H1 (cell line): Measurements from ENCODE around the gene HDAC7. TPM values are rescaled to one million over a fixed set of nuclear protein-coding genes. Genes with fewer than 3 reads are reported as not detected.

Experiments
- CTCF ChIA-PET: fragments of 300-600 bp; sonication (Branson Sonifier 250); formaldehyde crosslinking; loops from one replicate; lab custom pipeline; 2021; ENCODE audit not compliant: partially characterized antibody; lab: Charles Lee
- POLR2A ChIA-PET: fragments of 300-600 bp; sonication (Branson Sonifier 250); formaldehyde crosslinking; loops from one replicate; lab custom pipeline; 2021; ENCODE audit warnings: inconsistent platforms; ENCODE audit not compliant: partially characterized antibody; lab: Charles Lee
- DNase-seq, 2 experiments: peaks; one replicate each; pipeline versions ENCODE4 v3.0.0 to v3.0.0-alpha.2; 2010 to 2022; ENCODE audit warnings: low spot score in 2 of 2, low read depth in 1 of 2, mixed read lengths in 1 of 2
- FAIRE-seq: peaks from 2 replicates; lab custom pipeline; 2011; peaks lifted over from hg19 to GRCh38; lab: Jason Lieb, UNC
- H2AFZ ChIP-seq: 2 replicates; pipeline ENCODE4 v1.8.1; 2012; ENCODE audit warnings: low read length, inconsistent platforms
- H2AK5ac ChIP-seq: 2 replicates; pipeline ENCODE4 v1.6.1; 2013; ENCODE audit warnings: low read depth, low read length
- H2BK120ac ChIP-seq: replicated peaks from 2 replicates; pipeline ENCODE3; 2013; ENCODE audit warnings: low read depth, low read length, inconsistent platforms
- H2BK12ac ChIP-seq: 2 replicates; pipeline ENCODE4 v1.6.1; 2013; ENCODE audit warnings: low read depth, low read length
- H2BK15ac ChIP-seq: 2 replicates; pipeline ENCODE4 v1.6.1; 2013; ENCODE audit warnings: low read length
- H2BK20ac ChIP-seq: 2 replicates; pipeline ENCODE4 v1.6.1; 2013; ENCODE audit warnings: low read length
- H2BK5ac ChIP-seq: 2 replicates; pipeline ENCODE4 v1.6.1; 2013; ENCODE audit warnings: low read depth, low read length
- H3K14ac ChIP-seq: 2 replicates; pipeline ENCODE4 v1.6.1; 2013; ENCODE audit warnings: inconsistent platforms; ENCODE audit not compliant: insufficient read length
- H3K18ac ChIP-seq: 2 replicates; pipeline ENCODE4 v1.6.1; 2013; ENCODE audit warnings: low read length; ENCODE audit errors: extremely low read depth
- H3K23ac ChIP-seq: 2 replicates; pipeline ENCODE4 v1.6.1; 2013; ENCODE audit warnings: inconsistent platforms; ENCODE audit not compliant: insufficient read length
- H3K23me2 ChIP-seq: 2 replicates; pipeline ENCODE4 v1.6.1; 2013; ENCODE audit warnings: low read depth, low read length
- H3K27ac ChIP-seq: 2 replicates; pipeline ENCODE4 v1.6.1; 2011; ENCODE audit warnings: low read depth, low read length, inconsistent platforms
- H3K27me3 ChIP-seq, 4 experiments: replicated peaks in 1 of 4; 1 replicate in 1 of 4; 2 replicates in 3 of 4; pipeline versions ENCODE4 v1.6.1 to v1.8.1; 2011 to 2013; ENCODE audit warnings: low read length in 3 of 4, mild to moderate bottlenecking in 3 of 4, inconsistent platforms in 2 of 4, mixed read lengths in 2 of 4, moderate library complexity in 1 of 4; ENCODE audit not compliant: control insufficient read depth in 3 of 4, insufficient read depth in 3 of 4; ENCODE audit errors: extremely low read depth in 1 of 4
- H3K36me3 ChIP-seq, 4 experiments: 2 replicates each; pipeline versions ENCODE4 v1.6.1 to v1.8.1; 2011 to 2013; ENCODE audit warnings: mild to moderate bottlenecking in 4 of 4, low read length in 3 of 4, moderate library complexity in 2 of 4, control low read depth in 1 of 4, inconsistent platforms in 1 of 4; ENCODE audit not compliant: insufficient read depth in 4 of 4, control insufficient read depth in 2 of 4
- H3K4ac ChIP-seq: replicated peaks from 2 replicates; pipeline ENCODE3; 2013; ENCODE audit warnings: low read length, low read depth, mixed read lengths, inconsistent platforms; ENCODE audit not compliant: insufficient read length
- H3K4me1 ChIP-seq, 4 experiments: replicated peaks in 1 of 4; 1 replicate in 1 of 4; 2 replicates in 3 of 4; pipeline versions ENCODE4 v1.6.1 to v1.8.1; 2011 to 2013; ENCODE audit warnings: low read length in 3 of 4, inconsistent platforms in 2 of 4, mixed read lengths in 1 of 4; ENCODE audit not compliant: insufficient read depth in 4 of 4, control insufficient read depth in 3 of 4
- H3K4me2 ChIP-seq, 2 experiments: 2 replicates each; pipeline versions ENCODE4 v1.6.1 to v1.8.1; 2011 to 2013; ENCODE audit warnings: low read depth in 2 of 2, low read length in 2 of 2, control low read depth in 1 of 2, inconsistent platforms in 1 of 2, mild to moderate bottlenecking in 1 of 2; ENCODE audit not compliant: insufficient read depth in 1 of 2
- H3K4me3 ChIP-seq, 4 experiments: fragments of 200-600, 300-600 bp in 1 of 4; sonication (generic), shearing (Covaris generic), sonication (Bioruptor Twin) in 1 of 4; 2 replicates each; pipeline versions ENCODE4 v1.5.1 to v1.8.1; 2011 to 2016; ENCODE audit warnings: low read length in 4 of 4, low read depth in 3 of 4, control low read depth in 2 of 4, inconsistent platforms in 2 of 4, mild to moderate bottlenecking in 2 of 4, mixed read lengths in 1 of 4, moderate library complexity in 1 of 4; ENCODE audit not compliant: insufficient read depth in 2 of 4; ENCODE audit errors: extremely low read depth in 1 of 4
- H3K56ac ChIP-seq: replicated peaks from 2 replicates; pipeline ENCODE3; 2013; ENCODE audit warnings: low read depth, mild to moderate bottlenecking, mixed read lengths, low read length, inconsistent platforms; ENCODE audit not compliant: insufficient read length
- H3K79me1 ChIP-seq: 2 replicates; pipeline ENCODE4 v1.6.1; 2013; ENCODE audit warnings: low read depth, low read length, control low read depth
- H3K79me2 ChIP-seq, 2 experiments: 2 replicates each; pipeline versions ENCODE4 v1.6.1 to v1.8.1; 2012 to 2013; ENCODE audit warnings: low read length in 2 of 2, mild to moderate bottlenecking in 2 of 2, inconsistent platforms in 1 of 2; ENCODE audit not compliant: insufficient read depth in 2 of 2, control insufficient read depth in 1 of 2
- H3K9ac ChIP-seq, 4 experiments: replicated peaks in 1 of 4; 1 replicate in 1 of 4; 2 replicates in 3 of 4; pipeline versions ENCODE4 v1.6.1 to v1.8.1; 2011 to 2013; ENCODE audit warnings: low read depth in 3 of 4, low read length in 3 of 4, control low read depth in 2 of 4, mild to moderate bottlenecking in 2 of 4, moderate library complexity in 2 of 4, inconsistent platforms in 1 of 4; ENCODE audit errors: extremely low read depth in 1 of 4
- H3K9me3 ChIP-seq, 2 experiments: 2 replicates each; pipeline versions ENCODE4 v1.6.1 to v1.8.1; 2012 to 2013; ENCODE audit warnings: mild to moderate bottlenecking in 2 of 2, moderate library complexity in 2 of 2, control low read depth in 1 of 2, inconsistent platforms in 1 of 2, low read depth in 1 of 2, low read length in 1 of 2, mixed read lengths in 1 of 2; ENCODE audit not compliant: insufficient read depth in 2 of 2
- H4K20me1 ChIP-seq, 2 experiments: replicated peaks in 1 of 2; 2 replicates each; pipeline versions ENCODE3 to v1.8.1; 2011 to 2013; ENCODE audit warnings: inconsistent platforms in 2 of 2, low read length in 2 of 2, mild to moderate bottlenecking in 1 of 2; ENCODE audit not compliant: insufficient read depth in 2 of 2, control insufficient read depth in 1 of 2
- H4K5ac ChIP-seq: 2 replicates; pipeline ENCODE4 v1.6.1; 2013; ENCODE audit warnings: low read length, low read depth, mixed read lengths, inconsistent platforms; ENCODE audit not compliant: insufficient read length
- H4K8ac ChIP-seq: 2 replicates; pipeline ENCODE4 v1.8.0; 2013; ENCODE audit warnings: mild to moderate bottlenecking, moderate library complexity, low read length, inconsistent platforms; ENCODE audit not compliant: insufficient read depth; ENCODE audit errors: extremely low read depth
- H4K91ac ChIP-seq: replicated peaks from 2 replicates; pipeline ENCODE3; 2013; ENCODE audit warnings: low read length, mixed read lengths, inconsistent platforms; ENCODE audit not compliant: insufficient read length
- BACH1 ChIP-seq: IDR thresholded peaks from 2 replicates; pipeline ENCODE4 v1.6.1; 2012; ENCODE audit warnings: low read length, improper control_type of control experiment
- CBX8 ChIP-seq: fragments of 300-800, 300-1000 bp; sonication (generic); IDR thresholded peaks from 2 replicates; pipeline ENCODE4 v1.7.1; 2016; ENCODE audit warnings: low read depth, low read length, borderline replicate concordance
- CTBP2 ChIP-seq: IDR thresholded peaks from 2 replicates; pipeline ENCODE4 v1.7.0; 2011; ENCODE audit warnings: borderline replicate concordance, mild to moderate bottlenecking, moderate library complexity, mixed read lengths, low read length; ENCODE audit not compliant: insufficient read depth, insufficient read length
- NANOG ChIP-seq: IDR thresholded peaks from 2 replicates; pipeline ENCODE4 v1.6.1; 2011; ENCODE audit warnings: low read length, low read depth, mild to moderate bottlenecking, inconsistent platforms; ENCODE audit not compliant: insufficient read depth, poor library complexity, severe bottlenecking
- POLR2A ChIP-seq, 2 experiments: IDR thresholded peaks; 1 replicate in 1 of 2; 2 replicates in 1 of 2; pipeline ENCODE4 v1.6.1; 2011; ENCODE audit warnings: low read depth in 2 of 2, low read length in 2 of 2, mild to moderate bottlenecking in 2 of 2; ENCODE audit errors: control extremely low read depth in 1 of 2
- SUZ12 ChIP-seq: fragments of 200-600 bp; sonication (generic); IDR thresholded peaks from 2 replicates; pipeline ENCODE4 v1.6.1; 2012; ENCODE audit warnings: mild to moderate bottlenecking, inconsistent platforms, low read length, moderate library complexity, mixed read lengths
- WGBS, 2 experiments: shearing (Covaris generic) in 1 of 2; methylation state at CpG; one replicate each; pipeline versions ENCODE4 v1.1.6 to v1.1.7; 2013 to 2015; ENCODE audit warnings: low lambda C conversion rate in 2 of 2, mixed read lengths in 2 of 2, inconsistent platforms in 1 of 2, low coverage in 1 of 2, missing lambda C conversion rate in 1 of 2; ENCODE audit not compliant: insufficient replicate concordance in 2 of 2, insufficient coverage in 1 of 2, insufficient read length in 1 of 2; ENCODE audit errors: extremely low coverage in 1 of 2, missing lambda C conversion rate in 1 of 2; 5-methylcytosine and 5-hydroxymethylcytosine counted together
- polyA plus RNA-seq, 7 experiments: library from polyadenylated mRNA; depleted of rRNA in 3 of 7; stranded (reverse) in 5 of 7; unstranded in 2 of 7; fragments of >200 nt in 5 of 7; fragments of 200-250 nt in 2 of 7; gene quantifications; 1 replicate in 5 of 7; 2 replicates in 1 of 7; 4 replicates in 1 of 7; pipeline versions ENCODE4 v1.2.1 to v1.2.3, GENCODE V29; 2011 to 2013; ENCODE audit warnings: missing spikeins in 2 of 7, mixed read lengths in 2 of 7
- total RNA-seq: library from RNA; stranded (reverse); fragmentation: NEBNext Ultra II Directional; extraction: Animal tissue kit (Norgen Biotek cat#: 25700); gene quantifications from 2 replicates; pipeline ENCODE4 v1.2.1, GENCODE V29; 2021

The HDAC7 gene
- total and polyA plus RNA-seq, 2 of the 8 experiments (the other 6 are each of a cell fraction or from before 2014, with no cell fraction given) = 25.5 to 84.9 TPM

DNA sequence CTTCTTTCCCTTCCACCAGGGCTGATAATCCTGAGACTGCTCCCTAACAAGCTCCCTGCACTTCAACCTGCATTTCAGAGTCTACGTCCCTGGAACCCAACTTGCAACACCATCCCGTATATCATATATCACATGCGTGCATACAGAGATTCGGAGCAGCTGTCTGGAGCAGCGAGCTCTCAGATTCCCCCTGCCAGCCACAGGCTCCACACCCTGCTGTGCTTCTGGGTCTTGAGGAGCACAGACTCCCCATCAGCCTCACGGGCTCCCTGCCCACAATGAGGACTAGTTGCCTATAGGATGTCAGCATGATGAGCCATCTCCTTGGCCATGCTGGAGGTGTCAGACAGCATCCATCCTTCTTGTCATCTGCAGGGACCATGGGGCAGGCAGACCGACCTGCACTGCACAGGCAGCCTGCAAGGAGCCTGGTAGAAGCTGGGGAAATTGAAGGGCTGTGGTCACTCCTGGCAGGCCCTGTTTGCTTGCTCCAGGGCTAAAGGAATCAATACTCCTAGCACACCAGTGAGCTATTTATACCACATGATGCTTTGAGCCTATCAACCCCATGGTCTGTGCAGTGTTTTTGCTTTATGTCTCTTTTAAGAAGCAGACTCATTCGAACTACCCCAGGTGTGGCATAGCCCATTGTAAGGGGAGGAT lies 19.6 kb upstream of the HDAC7 start:
- DNase-seq = no peak
- H3K79me1 ChIP-seq = no peaks in the 10 kb centered on the region
- no peak overlapping the region for H2BK12ac ChIP-seq
- H3K79me2 ChIP-seq = no peaks in the 10 kb centered on the region
- ChIA-PET POLR2A (interaction anchor here (0.8 to 28.4 kb wide), 7 partner anchors 11 to 96 kb away, joined by 3 to 480 read pairs (median 4); partner anchors contain the start of gene HDAC7), CTCF (interaction anchor here (0.9 to 30.5 kb wide), 33 partner anchors 8 to 350 kb away, joined by 3 to 2001 read pairs (median 7); partner anchors contain the start of genes HDAC7 and SLC48A1)
- H4K91ac ChIP-seq = no peak overlapping the region
- WGBS, 2 experiments = 83% methylated on average over 8 of the region's 8 CpGs; no CpG with 5 or more reads in 1 of the 2 experiments
- no peak overlapping the region for H3K27ac ChIP-seq
- H3K23ac ChIP-seq = no peak overlapping the region
- no peak overlapping the region for H2BK20ac ChIP-seq
- H3K56ac ChIP-seq = no peak overlapping the region
- no peaks in the 10 kb centered on the region for H3K9me3 ChIP-seq
- H4K5ac ChIP-seq = no peak overlapping the region
- no peak overlapping the region for H2AK5ac ChIP-seq
- no peaks in the 10 kb centered on the region; a peak in 1 of 7 replicates for H3K27me3 ChIP-seq
- H3K18ac ChIP-seq = no peak overlapping the region
- no peak overlapping the region for H3K9ac ChIP-seq
- no peak for TF ChIP-seq SUZ12
- TF ChIP-seq CBX8 = no peak
- no peak for TF ChIP-seq CTBP2
- no peak for TF ChIP-seq BACH1
- TF ChIP-seq POLR2A (IDR thresholded peaks at IDR 0.05; ENCODE audit: control extremely low read depth in 1 of 2, low read depth in 2 of 2, low read length in 2 of 2) = no peak
- TF ChIP-seq NANOG = no peak
- no peak overlapping the region for H3K4ac ChIP-seq
- H3K36me3 ChIP-seq = no peaks in the 10 kb centered on the region
- H4K20me1 ChIP-seq = no peaks in the 10 kb centered on the region
- no peak overlapping the region for H2BK15ac ChIP-seq
- no peak overlapping the region for H2AFZ ChIP-seq
- no peak overlapping the region for H2BK5ac ChIP-seq
- no peak overlapping the region for H3K14ac ChIP-seq
- peaks cover 0 to 10% (median 6%) of the 10 kb centered on the region in 4 experiments; a peak in 5 of 7 replicates for H3K4me1 ChIP-seq
- FAIRE-seq = no peak
- no peak overlapping the region for H3K4me2 ChIP-seq
- H3K23me2 ChIP-seq = no peaks in the 10 kb centered on the region; the same call in 1 of the 2 replicates
- no peak overlapping the region for H2BK120ac ChIP-seq
- no peak overlapping the region for H4K8ac ChIP-seq
- H3K4me3 ChIP-seq = no peak overlapping the region
